Peyer's patch (tissue), 4 donors: ENCODE data around the gene WFS1. TPM values are rescaled to one million over a fixed set of nuclear protein-coding genes. Genes with fewer than 3 reads are reported as not detected.

ENCODE experiments used
- DNase-seq, 3 donors: peaks; one replicate each; pipeline ENCODE4 v3.0.0-alpha.2; 2017 to 2019
- H3K27ac ChIP-seq, 4 donors: fragments of 200-600 bp; sonication (generic); one replicate each; pipeline ENCODE4 v1.5.1; 2016 to 2019
- H3K27me3 ChIP-seq, 2 donors: fragments of 200-600 bp; sonication (generic); one replicate each; pipeline ENCODE4 v1.5.1; 2019
- H3K36me3 ChIP-seq, 3 donors: fragments of 200-600 bp; sonication (generic); one replicate each; pipeline ENCODE4 v1.5.1; 2016 to 2019
- H3K4me1 ChIP-seq, 4 donors: fragments of 200-600 bp; sonication (generic); one replicate each; pipeline ENCODE4 v1.5.1; 2016 to 2019
- H3K4me3 ChIP-seq, 4 donors: fragments of 200-600 bp; sonication (generic); 1 replicate in 3 of 4; 2 replicates in 1 of 4; pipeline ENCODE4 v1.5.1; 2016 to 2019; ENCODE audit warnings: mild to moderate bottlenecking in 1 of 4
- H3K9me3 ChIP-seq, 4 donors: fragments of 200-600 bp; sonication (generic); one replicate each; pipeline ENCODE4 v1.5.1; 2016 to 2019; ENCODE audit warnings: mild to moderate bottlenecking in 1 of 4
- POLR2A ChIP-seq, 2 donors: fragments of 450-650 bp; IDR thresholded peaks; one replicate each; pipeline ENCODE4 v1.5.1; 2017; ENCODE audit warnings: antibody characterized with exemption in 2 of 2, mild to moderate bottlenecking in 2 of 2, moderate library complexity in 2 of 2
- total RNA-seq, 4 donors: library from RNA; depleted of rRNA; stranded (reverse); fragments of >200 nt; gene quantifications; one replicate each; pipeline ENCODE4 v1.1.0, GENCODE V29; 2016
- TF ChIP-seq, protein P1 (sequence below), 6 experiments: fragments of 450-650 bp in 4 of 6; fragments of 200-600 bp in 2 of 6; sonication (generic) in 1 of 6; IDR thresholded peaks; one replicate each; pipeline ENCODE4 v1.5.1; 2017 to 2019; ENCODE audit warnings: antibody characterized with exemption in 6 of 6, mild to moderate bottlenecking in 3 of 6, moderate library complexity in 1 of 6

The WFS1 gene
- total RNA-seq, 4 donors from 2014 or later: 10.0 to 39.6 (median 30.0) TPM

DNA sequence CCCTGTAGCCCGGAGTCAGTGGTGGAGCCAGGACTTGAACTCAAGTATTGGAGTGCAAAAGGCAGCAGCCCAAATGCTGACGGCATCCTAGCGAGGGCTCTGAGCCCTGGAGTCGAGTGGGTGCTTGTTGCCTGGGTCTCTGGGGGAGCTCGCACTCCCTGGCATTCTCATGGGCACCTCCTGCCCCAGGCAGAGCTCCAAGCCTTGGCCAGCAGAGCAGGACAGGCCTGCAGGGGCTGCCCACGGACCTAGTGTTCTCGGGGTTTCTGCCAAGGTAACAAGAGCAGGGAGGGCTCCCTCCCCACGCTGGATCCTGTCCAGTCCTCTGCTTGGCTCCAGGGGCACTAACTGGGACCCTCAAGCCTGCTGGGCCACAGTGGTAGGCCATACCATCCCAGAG is 17.6 kb upstream of the WFS1 start:
- H3K27me3 ChIP-seq: no peaks in the 10 kb centered on the region
- H3K4me1 ChIP-seq: no peaks in the 10 kb centered on the region
- no peak overlapping the region for H3K27ac ChIP-seq
- TF ChIP-seq POLR2A (IDR thresholded peaks at IDR 0.05): no peak
- TF ChIP-seq, protein P1, sequence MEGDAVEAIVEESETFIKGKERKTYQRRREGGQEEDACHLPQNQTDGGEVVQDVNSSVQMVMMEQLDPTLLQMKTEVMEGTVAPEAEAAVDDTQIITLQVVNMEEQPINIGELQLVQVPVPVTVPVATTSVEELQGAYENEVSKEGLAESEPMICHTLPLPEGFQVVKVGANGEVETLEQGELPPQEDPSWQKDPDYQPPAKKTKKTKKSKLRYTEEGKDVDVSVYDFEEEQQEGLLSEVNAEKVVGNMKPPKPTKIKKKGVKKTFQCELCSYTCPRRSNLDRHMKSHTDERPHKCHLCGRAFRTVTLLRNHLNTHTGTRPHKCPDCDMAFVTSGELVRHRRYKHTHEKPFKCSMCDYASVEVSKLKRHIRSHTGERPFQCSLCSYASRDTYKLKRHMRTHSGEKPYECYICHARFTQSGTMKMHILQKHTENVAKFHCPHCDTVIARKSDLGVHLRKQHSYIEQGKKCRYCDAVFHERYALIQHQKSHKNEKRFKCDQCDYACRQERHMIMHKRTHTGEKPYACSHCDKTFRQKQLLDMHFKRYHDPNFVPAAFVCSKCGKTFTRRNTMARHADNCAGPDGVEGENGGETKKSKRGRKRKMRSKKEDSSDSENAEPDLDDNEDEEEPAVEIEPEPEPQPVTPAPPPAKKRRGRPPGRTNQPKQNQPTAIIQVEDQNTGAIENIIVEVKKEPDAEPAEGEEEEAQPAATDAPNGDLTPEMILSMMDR (IDR thresholded peaks at IDR 0.05): no peak
- H3K4me3 ChIP-seq: no peak overlapping the region
- no peaks in the 10 kb centered on the region for H3K36me3 ChIP-seq
- no peaks in the 10 kb centered on the region for H3K9me3 ChIP-seq
- no peak for DNase-seq

DNA sequence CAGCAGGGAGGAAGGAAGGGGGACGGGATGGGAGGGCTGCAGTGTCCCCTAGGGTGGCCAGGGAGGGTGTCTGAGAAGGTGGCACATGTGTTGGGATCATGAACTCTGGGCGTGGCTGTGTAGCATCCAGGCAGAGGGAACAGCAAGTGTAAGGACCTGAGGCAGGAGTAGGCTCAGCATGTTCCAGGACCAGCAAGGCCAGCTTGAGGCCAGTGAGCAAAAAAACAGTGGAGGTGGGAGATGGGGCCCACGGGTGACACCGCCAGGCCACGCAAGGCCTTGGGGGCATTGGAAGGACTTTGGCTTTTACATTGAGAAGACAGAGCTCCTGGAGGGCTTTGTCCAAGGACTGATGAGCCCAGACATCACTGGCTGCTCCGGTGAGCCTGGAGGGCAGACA is 16.5 kb upstream of the WFS1 start:
- H3K27ac ChIP-seq: no peak overlapping the region
- DNase-seq: no peak
- no peak overlapping the region for H3K4me3 ChIP-seq
- H3K36me3 ChIP-seq: no peaks in the 10 kb centered on the region
- TF ChIP-seq, protein P1 (IDR thresholded peaks at IDR 0.05): no peak
- no peak for TF ChIP-seq POLR2A (IDR thresholded peaks at IDR 0.05)
- H3K9me3 ChIP-seq: no peaks in the 10 kb centered on the region
- no peaks in the 10 kb centered on the region for H3K4me1 ChIP-seq
- H3K27me3 ChIP-seq: no peaks in the 10 kb centered on the region

DNA sequence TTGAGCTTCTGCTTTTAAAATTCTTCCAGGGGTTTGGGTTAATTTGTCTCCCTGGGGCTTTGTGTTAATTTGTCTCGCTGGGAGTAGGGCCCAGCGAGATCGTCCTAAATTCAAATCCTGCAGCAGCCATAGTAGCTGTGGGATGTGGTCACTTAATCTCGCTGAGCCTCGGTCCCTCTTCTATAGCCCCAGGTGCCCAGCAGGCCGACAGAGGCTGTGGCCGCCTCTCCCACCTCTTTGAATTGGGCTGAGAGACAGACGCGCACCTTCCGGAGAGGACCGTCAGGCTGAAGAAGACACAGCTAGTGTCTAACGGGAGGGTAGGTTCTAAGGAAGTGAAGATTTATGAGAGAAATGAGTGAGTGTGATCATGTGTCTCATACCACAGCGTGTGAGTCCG is 15.7 kb upstream of the WFS1 start:
- H3K27ac ChIP-seq: no peak overlapping the region
- TF ChIP-seq, protein P1 (IDR thresholded peaks at IDR 0.05): no peak
- no peak for TF ChIP-seq POLR2A (IDR thresholded peaks at IDR 0.05)
- H3K4me3 ChIP-seq: no peak overlapping the region
- no peaks in the 10 kb centered on the region for H3K9me3 ChIP-seq
- H3K4me1 ChIP-seq: no peaks in the 10 kb centered on the region
- no peak for DNase-seq
- no peaks in the 10 kb centered on the region for H3K36me3 ChIP-seq
- H3K27me3 ChIP-seq: no peaks in the 10 kb centered on the region

DNA sequence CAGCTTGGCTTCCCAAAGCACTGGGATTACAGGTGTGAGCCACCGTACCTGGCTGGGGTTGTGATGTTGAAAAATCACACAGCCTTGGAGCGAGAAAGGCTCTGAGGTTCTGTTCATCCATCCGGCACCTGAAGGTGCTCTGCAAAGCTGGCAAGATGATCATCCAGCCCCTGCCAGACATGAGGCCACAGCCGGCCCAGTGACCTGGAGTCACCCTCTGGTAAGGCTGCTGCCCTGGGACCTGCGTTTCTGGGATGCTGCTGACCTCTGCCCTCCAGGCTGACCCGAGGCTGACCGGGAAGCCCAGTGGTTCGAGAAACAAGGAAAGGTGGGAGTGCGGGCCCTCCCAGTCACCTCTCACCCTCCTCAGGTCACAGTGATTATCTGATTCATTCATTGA is 13.5 kb upstream of the WFS1 start:
- no peak overlapping the region for H3K27ac ChIP-seq
- no peak for DNase-seq
- no peaks in the 10 kb centered on the region for H3K4me1 ChIP-seq
- H3K36me3 ChIP-seq: no peaks in the 10 kb centered on the region
- no peak for TF ChIP-seq POLR2A (IDR thresholded peaks at IDR 0.05)
- TF ChIP-seq, protein P1 (IDR thresholded peaks at IDR 0.05): no peak
- H3K4me3 ChIP-seq: no peak overlapping the region
- no peaks in the 10 kb centered on the region for H3K9me3 ChIP-seq
- H3K27me3 ChIP-seq: no peaks in the 10 kb centered on the region

DNA sequence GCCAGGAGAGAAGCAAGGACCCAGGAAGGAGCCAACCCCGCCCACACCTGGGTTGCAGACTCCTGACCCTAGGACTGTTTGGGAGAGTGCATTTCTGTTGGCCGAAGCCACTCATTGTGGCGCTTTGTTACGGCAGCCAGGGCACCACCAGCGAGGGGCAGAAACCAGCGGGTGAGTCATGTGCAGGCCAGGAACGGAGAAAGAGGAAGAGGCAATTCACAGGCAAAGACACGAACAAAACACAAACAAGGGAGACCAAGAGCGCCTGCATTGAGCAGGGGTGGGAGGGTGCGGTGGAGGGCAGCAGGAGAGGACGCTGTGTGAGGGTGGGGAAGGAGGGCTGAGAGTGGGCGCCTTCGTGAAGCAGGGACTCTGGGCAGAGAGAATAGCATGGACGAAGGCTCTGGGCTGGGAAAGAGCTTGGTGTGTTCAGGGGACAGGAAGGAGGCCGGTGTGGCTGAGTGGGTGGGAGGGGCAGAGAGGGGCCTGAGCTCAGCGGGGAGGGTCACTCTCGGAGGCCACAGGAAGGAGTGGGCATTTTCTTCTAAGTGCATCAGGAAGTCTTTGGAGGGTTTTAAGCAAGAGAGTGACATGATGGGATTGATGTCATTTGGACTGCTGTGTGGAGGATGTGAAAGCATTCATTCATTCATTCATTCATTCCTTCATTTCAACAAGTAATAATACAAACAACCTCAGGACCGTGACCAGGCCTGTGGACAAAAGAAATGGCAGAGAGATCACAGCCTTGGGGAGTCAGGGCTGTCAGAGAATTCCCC is 12.2 kb upstream of the WFS1 start:
- Histone ChIP-seq H3K9me3 (no peaks in the 10 kb centered on the region), H3K4me3 (no peak overlapping the region), H3K27me3 (no peaks in the 10 kb centered on the region), H3K36me3 (no peaks in the 10 kb centered on the region), H3K27ac (no peak overlapping the region), H3K4me1 (no peaks in the 10 kb centered on the region)
- DNase-seq: no peak
- TF ChIP-seq POLR2A (IDR thresholded peaks at IDR 0.05): no peak
- TF ChIP-seq, protein P1 (IDR thresholded peaks at IDR 0.05): no peak

DNA sequence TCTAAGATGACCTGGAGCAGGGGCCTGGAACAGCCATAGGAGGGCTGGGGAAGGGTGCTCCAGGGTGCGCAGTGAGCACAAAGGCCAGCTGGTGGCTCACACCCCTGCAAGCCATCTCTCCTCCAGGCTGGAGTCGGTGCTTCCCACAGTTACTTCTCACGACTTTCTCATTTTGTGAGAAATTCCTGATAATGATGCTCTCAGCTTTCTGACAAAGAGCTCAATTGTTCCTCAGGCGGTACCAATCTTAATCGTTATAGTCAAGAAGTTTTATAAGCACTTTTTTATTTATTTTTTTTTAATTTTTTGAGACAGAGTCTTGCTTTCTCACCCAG is 11.7 kb upstream of the WFS1 start:
- H3K27ac ChIP-seq: no peak overlapping the region
- TF ChIP-seq POLR2A (IDR thresholded peaks at IDR 0.05): no peak
- TF ChIP-seq, protein P1 (IDR thresholded peaks at IDR 0.05): no peak
- H3K4me1 ChIP-seq: no peaks in the 10 kb centered on the region
- no peaks in the 10 kb centered on the region for H3K36me3 ChIP-seq
- H3K27me3 ChIP-seq: no peaks in the 10 kb centered on the region
- no peak for DNase-seq
- H3K9me3 ChIP-seq: no peaks in the 10 kb centered on the region
- H3K4me3 ChIP-seq: no peak overlapping the region
